ENCODE data around the gene CPED1.

Gene CPED1

DNA sequence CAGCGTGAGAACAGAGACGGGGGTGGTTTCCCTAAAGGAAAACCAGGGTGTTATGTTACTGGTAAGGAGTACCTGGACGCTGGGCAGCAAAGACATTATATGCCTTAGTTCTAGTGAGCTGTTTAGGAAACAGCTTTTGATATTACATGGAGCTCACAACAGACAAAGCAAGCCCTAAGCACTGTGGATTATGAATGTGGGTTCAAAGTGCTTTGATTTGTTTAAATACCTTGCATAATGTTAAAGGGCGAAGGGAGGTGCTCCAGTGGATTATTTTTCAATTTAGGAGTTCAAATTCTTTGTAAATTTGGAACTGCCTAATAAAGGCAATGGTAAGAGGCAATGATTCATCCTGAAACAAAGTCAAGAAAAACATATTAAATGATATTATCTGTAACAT is 354.1 kb downstream of the CPED1 start:
- ChIA-PET CTCF (no interaction called here), POLR2A (no interaction called here)
- Histone ChIP-seq H3K36me3 (ENCODE audit: control insufficient read depth in 4 of 4, insufficient read depth in 4 of 4, low read length in 3 of 4) (peaks cover 0 to 11% (median 6%) of the 10 kb centered on the region in 4 experiments), H3K4me1 (ENCODE audit: control extremely low read depth in 1 of 4, control insufficient read depth in 4 of 4, insufficient read depth in 4 of 4, low read length in 3 of 4) (no peaks in the 10 kb centered on the region), H3K27me3 (replicated peaks in 2 of 5; ENCODE audit: control insufficient read depth in 4 of 5, insufficient read depth in 5 of 5, low read length in 4 of 5) (peaks cover 0 to 3% (median 0%) of the 10 kb centered on the region in 5 experiments), H3K4me3 (ENCODE audit: control insufficient read depth in 1 of 7, extremely low read depth in 1 of 7, insufficient read depth in 4 of 7, low read depth in 2 of 7, low read length in 6 of 7) (no peak overlapping the region), H3K27ac (ENCODE audit: insufficient read depth in 1 of 2, low read depth in 1 of 2, low read length in 2 of 2, poor library complexity in 1 of 2, severe bottlenecking in 2 of 2) (no peak overlapping the region), H3K9me3 (ENCODE audit: control extremely low read depth in 1 of 5, control insufficient read depth in 4 of 5, insufficient read depth in 2 of 5, low read depth in 1 of 5, low read length in 4 of 5) (no peaks in the 10 kb centered on the region)
- no peak for DNase-seq
- 100% methylated on average over 3 of the region's 4 CpGs for WGBS (ENCODE audit: insufficient coverage)

DNA sequence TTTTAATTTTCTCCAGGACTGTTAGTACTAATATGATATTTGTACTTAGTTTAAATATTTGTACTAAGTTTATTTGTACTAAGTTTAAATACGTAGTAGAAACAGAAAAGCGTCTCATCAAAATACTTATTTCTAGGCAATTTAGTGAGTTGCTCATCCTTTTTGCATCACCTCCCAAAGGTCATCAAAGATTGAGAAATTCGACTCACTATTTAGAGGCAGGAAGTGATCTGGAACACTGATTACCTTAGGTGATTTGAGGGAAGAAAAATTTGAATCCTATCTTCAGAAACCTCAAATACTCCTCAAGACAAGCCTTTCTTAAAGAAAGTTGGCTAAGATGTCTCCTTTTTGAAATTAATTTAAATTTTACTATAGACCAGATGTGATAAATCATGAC is 354.8 kb downstream of the CPED1 start:
- Histone ChIP-seq H3K36me3 (ENCODE audit: control insufficient read depth in 4 of 4, insufficient read depth in 4 of 4, low read length in 3 of 4) (peaks cover 0 to 11% (median 6%) of the 10 kb centered on the region in 4 experiments), H3K9me3 (ENCODE audit: control extremely low read depth in 1 of 5, control insufficient read depth in 4 of 5, insufficient read depth in 2 of 5, low read depth in 1 of 5, low read length in 4 of 5) (no peaks in the 10 kb centered on the region), H3K27ac (ENCODE audit: insufficient read depth in 1 of 2, low read depth in 1 of 2, low read length in 2 of 2, poor library complexity in 1 of 2, severe bottlenecking in 2 of 2) (no peak overlapping the region), H3K27me3 (replicated peaks in 2 of 5; ENCODE audit: control insufficient read depth in 4 of 5, insufficient read depth in 5 of 5, low read length in 4 of 5) (peaks cover 0 to 3% (median 0%) of the 10 kb centered on the region in 5 experiments), H3K4me3 (ENCODE audit: control insufficient read depth in 1 of 7, extremely low read depth in 1 of 7, insufficient read depth in 4 of 7, low read depth in 2 of 7, low read length in 6 of 7) (no peak overlapping the region), H3K4me1 (ENCODE audit: control extremely low read depth in 1 of 4, control insufficient read depth in 4 of 4, insufficient read depth in 4 of 4, low read length in 3 of 4) (no peaks in the 10 kb centered on the region)
- CTCF ChIA-PET = no interaction called here
- DNase-seq = no peak
- 100% methylated on average over 1 of the region's 3 CpGs for WGBS (ENCODE audit: insufficient coverage)
- POLR2A ChIA-PET = no interaction called here

DNA sequence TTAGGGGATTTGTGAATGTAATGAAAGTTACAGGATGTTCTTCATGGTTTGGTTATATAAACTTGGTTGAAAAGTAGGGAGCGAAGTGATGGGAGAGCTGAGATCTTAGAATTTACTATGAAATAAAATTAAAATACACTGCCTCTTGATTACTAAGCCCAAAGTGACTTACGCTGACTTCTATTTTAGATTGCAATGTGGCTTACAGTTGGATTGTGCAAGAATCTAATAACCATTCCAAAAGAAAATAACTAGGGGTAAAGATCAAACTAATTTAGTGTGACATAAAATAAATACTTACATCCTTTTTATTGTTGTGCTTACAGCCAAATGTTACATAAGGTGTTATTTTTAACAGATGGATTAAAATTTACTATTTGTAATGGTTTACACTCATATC is 355.6 kb downstream of the CPED1 start:
- no CpG with 5 or more reads among the region's 2 CpGs for WGBS (ENCODE audit: insufficient coverage)
- POLR2A ChIA-PET = no interaction called here

DNA sequence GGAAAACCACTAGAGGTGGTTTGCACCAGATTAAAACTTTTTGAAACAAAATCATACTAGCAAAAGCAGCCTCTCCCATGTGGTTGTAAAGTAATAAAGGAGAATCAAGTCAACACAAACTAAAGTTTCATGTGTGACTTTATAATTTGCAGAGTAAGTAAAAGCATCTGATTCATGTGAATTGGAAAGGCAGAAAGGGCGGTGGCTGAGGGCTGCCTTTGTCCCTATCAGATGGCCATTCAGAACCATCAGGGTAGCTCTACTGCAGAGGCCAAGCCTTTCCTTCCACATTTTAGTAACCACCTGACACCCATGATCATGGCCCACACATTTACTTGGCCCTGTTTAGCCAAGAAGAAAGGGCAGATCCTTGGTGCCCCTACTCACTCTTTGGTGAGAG is 356.0 kb downstream of the CPED1 start:
- WGBS (ENCODE audit: insufficient coverage) = no CpG with 5 or more reads among the region's 1 CpG
- Histone ChIP-seq H3K4me3 (ENCODE audit: control insufficient read depth in 1 of 7, extremely low read depth in 1 of 7, insufficient read depth in 4 of 7, low read depth in 2 of 7, low read length in 6 of 7) (no peak overlapping the region), H3K36me3 (ENCODE audit: control insufficient read depth in 4 of 4, insufficient read depth in 4 of 4, low read length in 3 of 4) (peaks cover 0 to 11% (median 6%) of the 10 kb centered on the region in 4 experiments), H3K9me3 (ENCODE audit: control extremely low read depth in 1 of 5, control insufficient read depth in 4 of 5, insufficient read depth in 2 of 5, low read depth in 1 of 5, low read length in 4 of 5) (no peaks in the 10 kb centered on the region), H3K4me1 (ENCODE audit: control extremely low read depth in 1 of 4, control insufficient read depth in 4 of 4, insufficient read depth in 4 of 4, low read length in 3 of 4) (no peaks in the 10 kb centered on the region), H3K27ac (ENCODE audit: insufficient read depth in 1 of 2, low read depth in 1 of 2, low read length in 2 of 2, poor library complexity in 1 of 2, severe bottlenecking in 2 of 2) (no peak overlapping the region), H3K27me3 (replicated peaks in 2 of 5; ENCODE audit: control insufficient read depth in 4 of 5, insufficient read depth in 5 of 5, low read length in 4 of 5) (no peaks in the 10 kb centered on the region)
- POLR2A ChIA-PET = no interaction called here
- CTCF ChIA-PET = no interaction called here
- no peak for DNase-seq

More for the DNA sequence above, 355.6 kb downstream of the CPED1 start:
- no peak for DNase-seq
- Histone ChIP-seq H3K36me3 (ENCODE audit: control insufficient read depth in 4 of 4, insufficient read depth in 4 of 4, low read length in 3 of 4) (peaks cover 0 to 11% (median 6%) of the 10 kb centered on the region in 4 experiments), H3K27ac (ENCODE audit: insufficient read depth in 1 of 2, low read depth in 1 of 2, low read length in 2 of 2, poor library complexity in 1 of 2, severe bottlenecking in 2 of 2) (no peak overlapping the region), H3K27me3 (replicated peaks in 2 of 5; ENCODE audit: control insufficient read depth in 4 of 5, insufficient read depth in 5 of 5, low read length in 4 of 5) (peaks cover 0 to 2% (median 0%) of the 10 kb centered on the region in 5 experiments), H3K9me3 (ENCODE audit: control extremely low read depth in 1 of 5, control insufficient read depth in 4 of 5, insufficient read depth in 2 of 5, low read depth in 1 of 5, low read length in 4 of 5) (no peaks in the 10 kb centered on the region), H3K4me1 (ENCODE audit: control extremely low read depth in 1 of 4, control insufficient read depth in 4 of 4, insufficient read depth in 4 of 4, low read length in 3 of 4) (no peaks in the 10 kb centered on the region), H3K4me3 (ENCODE audit: control insufficient read depth in 1 of 7, extremely low read depth in 1 of 7, insufficient read depth in 4 of 7, low read depth in 2 of 7, low read length in 6 of 7) (no peak overlapping the region)
- CTCF ChIA-PET = no interaction called here
